H9 (cell line): ENCODE measurements around the gene ATF6. TPM values are rescaled to one million over a fixed set of nuclear protein-coding genes. Genes with fewer than 3 reads are reported as not detected.

Experiments
- DNase-seq: peaks from one replicate; pipeline ENCODE4 v3.0.0-alpha.2; 2017
- H2AFZ ChIP-seq: one replicate; pipeline ENCODE4 v1.6.1; 2013; ENCODE audit warnings: mild to moderate bottlenecking, low read length, control low read depth, moderate library complexity
- H2AK5ac ChIP-seq: 2 replicates; pipeline ENCODE4 v1.6.1; 2013; ENCODE audit warnings: low read length, control low read depth, mixed read lengths; ENCODE audit not compliant: insufficient read length
- H2BK120ac ChIP-seq: one replicate; pipeline ENCODE4 v1.6.1; 2013; ENCODE audit warnings: low read depth, mild to moderate bottlenecking, low read length, control low read depth, inconsistent platforms; ENCODE audit not compliant: poor library complexity, severe bottlenecking
- H2BK12ac ChIP-seq: 2 replicates; pipeline ENCODE4 v1.6.1; 2013; ENCODE audit warnings: low read length, control low read depth, mixed read lengths, low read depth; ENCODE audit not compliant: insufficient read length
- H2BK15ac ChIP-seq: 2 replicates; pipeline ENCODE4 v1.6.1; 2013; ENCODE audit warnings: low read depth, low read length, control low read depth
- H2BK20ac ChIP-seq: one replicate; pipeline ENCODE4 v1.6.1; 2013; ENCODE audit warnings: low read depth, mild to moderate bottlenecking, low read length, control low read depth, inconsistent platforms; ENCODE audit not compliant: poor library complexity, severe bottlenecking
- H2BK5ac ChIP-seq: 2 replicates; pipeline ENCODE4 v1.6.1; 2013; ENCODE audit warnings: low read length, control low read depth, mixed read lengths; ENCODE audit not compliant: insufficient read length
- H3K14ac ChIP-seq: 2 replicates; pipeline ENCODE4 v1.6.1; 2013; ENCODE audit warnings: low read length, control low read depth; ENCODE audit not compliant: insufficient read depth
- H3K18ac ChIP-seq: 2 replicates; pipeline ENCODE4 v1.6.1; 2013; ENCODE audit warnings: low read depth, mild to moderate bottlenecking, mixed read lengths, low read length, control low read depth; ENCODE audit not compliant: insufficient read length
- H3K23ac ChIP-seq: 2 replicates; pipeline ENCODE4 v1.6.1; 2013; ENCODE audit warnings: low read length, control low read depth, mixed read lengths, low read depth; ENCODE audit not compliant: insufficient read length
- H3K23me2 ChIP-seq: 2 replicates; pipeline ENCODE4 v1.6.1; 2013; ENCODE audit warnings: low read depth, mild to moderate bottlenecking, mixed read lengths, low read length, control low read depth; ENCODE audit not compliant: insufficient read length, poor library complexity, severe bottlenecking
- H3K27ac ChIP-seq: 2 replicates; pipeline ENCODE4 v1.5.1; 2013; ENCODE audit warnings: low read length, control low read depth, mixed read lengths, low read depth; ENCODE audit not compliant: insufficient read length
- H3K27me3 ChIP-seq: 2 replicates; pipeline ENCODE4 v1.6.1; 2013; ENCODE audit warnings: low read length, control low read depth, inconsistent platforms; ENCODE audit not compliant: insufficient read depth
- H3K4ac ChIP-seq: 2 replicates; pipeline ENCODE4 v1.6.1; 2013; ENCODE audit warnings: low read depth, mild to moderate bottlenecking, control low read depth, inconsistent platforms, low read length, moderate library complexity
- H3K4me1 ChIP-seq: 2 replicates; pipeline ENCODE4 v1.6.1; 2013; ENCODE audit warnings: low read length, control low read depth, inconsistent platforms; ENCODE audit not compliant: insufficient read depth
- H3K4me2 ChIP-seq: 2 replicates; pipeline ENCODE4 v1.6.1; 2013; ENCODE audit warnings: low read length, control low read depth, mixed read lengths; ENCODE audit not compliant: insufficient read length, insufficient read depth
- H3K56ac ChIP-seq: 2 replicates; pipeline ENCODE4 v1.6.1; 2013; ENCODE audit warnings: low read depth, mild to moderate bottlenecking, mixed read lengths, low read length, control low read depth; ENCODE audit not compliant: insufficient read length
- H3K79me1 ChIP-seq: 2 replicates; pipeline ENCODE4 v1.6.1; 2013; ENCODE audit warnings: low read depth, mild to moderate bottlenecking, moderate library complexity, low read length, control low read depth, inconsistent platforms; ENCODE audit not compliant: insufficient read depth, poor library complexity, severe bottlenecking
- H3K79me2 ChIP-seq: 2 replicates; pipeline ENCODE4 v1.6.1; 2013; ENCODE audit warnings: low read length, control low read depth, inconsistent platforms; ENCODE audit not compliant: insufficient read depth
- H3K9ac ChIP-seq: 2 replicates; pipeline ENCODE4 v1.6.1; 2013; ENCODE audit warnings: low read length, control low read depth, mixed read lengths; ENCODE audit not compliant: insufficient read length; ENCODE audit errors: extremely low read depth
- H3K9me3 ChIP-seq: one replicate; pipeline ENCODE4 v1.6.1; 2013; ENCODE audit warnings: low read depth, low read length, inconsistent platforms; ENCODE audit not compliant: control insufficient read depth
- H3T11ph ChIP-seq: one replicate; pipeline ENCODE4 v1.6.1; 2013; ENCODE audit warnings: mild to moderate bottlenecking, low read length, control low read depth, inconsistent platforms
- H4K20me1 ChIP-seq: one replicate; pipeline ENCODE4 v1.6.1; 2013; ENCODE audit not compliant: control insufficient read depth, insufficient read length, insufficient read depth
- H4K5ac ChIP-seq: 2 replicates; pipeline ENCODE4 v1.6.1; 2013; ENCODE audit warnings: low read depth, mild to moderate bottlenecking, mixed read lengths, low read length, control low read depth; ENCODE audit not compliant: insufficient read length
- H4K8ac ChIP-seq: replicated peaks from 2 replicates; pipeline ENCODE4 v1.6.1; 2013; ENCODE audit warnings: low read length, control low read depth, mixed read lengths, low read depth; ENCODE audit not compliant: insufficient read length
- H4K91ac ChIP-seq: 2 replicates; pipeline ENCODE4 v1.6.1; 2013; ENCODE audit warnings: low read depth, mild to moderate bottlenecking, moderate library complexity, mixed read lengths, low read length, control low read depth; ENCODE audit not compliant: insufficient read length
- H3K27ac Mint-ChIP-seq, 3 experiments: 2 replicates in 2 of 3; 3 replicates in 1 of 3; pipeline ENCODE4 v1.8.0; 2020 to 2021; ENCODE audit warnings: mixed read lengths in 3 of 3, mild to moderate bottlenecking in 1 of 3, moderate library complexity in 1 of 3
- H3K27me3 Mint-ChIP-seq: 2 replicates; pipeline ENCODE4 v1.8.0; 2021; ENCODE audit warnings: low read depth, mild to moderate bottlenecking, moderate library complexity, mixed read lengths
- H3K36me3 Mint-ChIP-seq, 3 experiments: 2 replicates in 2 of 3; 3 replicates in 1 of 3; pipeline ENCODE4 v1.8.0; 2020 to 2021; ENCODE audit warnings: low read depth in 3 of 3, mixed read lengths in 3 of 3; ENCODE audit not compliant: insufficient read depth in 1 of 3
- H3K4me1 Mint-ChIP-seq, 2 experiments: 2 replicates each; pipeline ENCODE4 v1.8.0; 2020; ENCODE audit warnings: mixed read lengths in 2 of 2
- H3K4me3 Mint-ChIP-seq, 2 experiments: 2 replicates in 1 of 2; 3 replicates in 1 of 2; pipeline ENCODE4 v1.8.0; 2020 to 2021; ENCODE audit warnings: mild to moderate bottlenecking in 2 of 2, mixed read lengths in 2 of 2, moderate library complexity in 1 of 2
- H3K9me3 Mint-ChIP-seq, 2 experiments: 2 replicates in 1 of 2; 3 replicates in 1 of 2; pipeline ENCODE4 v1.8.0; 2020; ENCODE audit warnings: mild to moderate bottlenecking in 2 of 2, mixed read lengths in 2 of 2, moderate library complexity in 1 of 2
- CTCF ChIP-seq: fragments of 200-600 bp; sonication (generic); conservative IDR thresholded peaks from 3 replicates; pipeline ENCODE4 v1.8.0; 2021; ENCODE audit warnings: antibody characterized with exemption, mild to moderate bottlenecking
- WGBS: extraction: QIAGEN DNeasy Blood & Tissue Kit; methylation state at CpG from one replicate; pipeline ENCODE4 v1.1.7; 2013; ENCODE audit warnings: missing lambda C conversion rate, low lambda C conversion rate, mixed read lengths; ENCODE audit not compliant: insufficient read length; ENCODE audit errors: extremely low coverage; 5-methylcytosine and 5-hydroxymethylcytosine counted together
- total RNA-seq: library from RNA; stranded (reverse); gene quantifications from 2 replicates; pipeline ENCODE4 v1.2.1, GENCODE V29; 2021

The ATF6 gene
- total RNA-seq, 1 experiment from 2014 or later: 11.2 TPM

DNA sequence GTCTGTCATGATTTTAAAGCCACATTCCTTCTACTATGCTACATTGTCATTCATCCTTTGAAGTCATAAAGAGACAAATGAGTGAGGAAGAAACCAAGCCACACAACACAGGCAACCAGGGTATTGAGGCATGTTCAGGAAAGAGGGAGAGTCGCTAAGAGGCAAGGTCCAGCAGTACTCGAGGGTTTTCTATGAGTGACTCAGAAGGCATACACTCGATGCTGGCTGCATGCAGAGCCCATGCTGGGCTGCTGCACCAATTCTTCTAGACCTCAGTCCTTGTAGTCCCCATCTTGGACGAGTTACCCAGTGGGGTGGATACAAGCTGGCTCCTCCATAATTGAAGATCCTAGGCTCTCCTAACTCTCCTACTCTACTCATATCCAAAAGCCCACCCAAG is 199.9 kb downstream of the ATF6 start:
- no peak overlapping the region for H3K4me2 ChIP-seq
- H2AFZ ChIP-seq: no peak overlapping the region
- H2BK5ac ChIP-seq: no peak overlapping the region
- Mint-ChIP-seq H3K27me3 (no peaks in the 10 kb centered on the region), H3K36me3 (no peaks in the 10 kb centered on the region), H3K4me1 (peaks cover 14 to 22% of the 10 kb centered on the region in 2 experiments), H3K27ac (no peak overlapping the region), H3K4me3 (no peak overlapping the region), H3K9me3 (no peaks in the 10 kb centered on the region)
- H3K9me3 ChIP-seq: no peaks in the 10 kb centered on the region
- H2BK120ac ChIP-seq: no peak overlapping the region
- H3K27me3 ChIP-seq: no peaks in the 10 kb centered on the region
- H3K9ac ChIP-seq: no peak overlapping the region
- DNase-seq: no peak
- TF ChIP-seq CTCF: no peak
- H3T11ph ChIP-seq: no peak overlapping the region
- H3K4me1 ChIP-seq: 0 out of 2 replicates have a peak, but pooled peaks cover 2% of the 10 kb centered on the region
- H3K23ac ChIP-seq: no peak overlapping the region
- no peaks in the 10 kb centered on the region for H3K79me1 ChIP-seq
- H3K14ac ChIP-seq: no peak overlapping the region
- H2BK20ac ChIP-seq: no peak overlapping the region
- no peaks in the 10 kb centered on the region for H3K23me2 ChIP-seq
- WGBS: no CpG with 5 or more reads among the region's 4 CpGs
- no peak overlapping the region for H3K4ac ChIP-seq
- no peak overlapping the region for H4K91ac ChIP-seq
- no peak overlapping the region for H3K18ac ChIP-seq
- no peak overlapping the region for H3K56ac ChIP-seq
- no peak overlapping the region for H3K27ac ChIP-seq
- no peaks in the 10 kb centered on the region for H3K79me2 ChIP-seq
- H2BK12ac ChIP-seq: no peak overlapping the region
- no peak overlapping the region for H4K8ac ChIP-seq
- H4K20me1 ChIP-seq: no peaks in the 10 kb centered on the region
- H4K5ac ChIP-seq: no peak overlapping the region
- no peak overlapping the region for H2BK15ac ChIP-seq
- H2AK5ac ChIP-seq: no peak overlapping the region
